ENCODE results near the gene CCDC170. TPM values are rescaled to one million over a fixed set of nuclear protein-coding genes. Genes with fewer than 3 reads are reported as not detected.
"Not testable (repeated sequence)": the region's sequence is repeated elsewhere in the genome, so short reads cannot be mapped to it uniquely, and the experiment has no call there.

The CCDC170 gene
- total RNA-seq, 2 donors from 2014 or later: 1.3 to 1.7 TPM

DNA sequence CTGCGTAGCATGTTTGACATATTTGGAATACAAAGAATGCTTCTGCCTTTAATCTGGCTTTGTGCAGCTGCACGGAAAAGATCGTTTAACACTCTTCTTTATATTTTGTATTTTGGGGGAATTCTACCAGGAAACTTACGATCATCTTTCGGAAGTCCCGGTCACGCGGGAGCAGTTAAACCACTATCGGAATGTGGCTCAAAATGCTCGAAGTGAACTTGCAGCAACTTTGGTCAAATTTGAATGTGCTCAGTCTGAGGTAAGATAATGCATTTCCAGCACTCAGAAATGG, 42.3 kb downstream of the CCDC170 start:
- intact Hi-C loops (cut with DNase I): no loop called here

DNA sequence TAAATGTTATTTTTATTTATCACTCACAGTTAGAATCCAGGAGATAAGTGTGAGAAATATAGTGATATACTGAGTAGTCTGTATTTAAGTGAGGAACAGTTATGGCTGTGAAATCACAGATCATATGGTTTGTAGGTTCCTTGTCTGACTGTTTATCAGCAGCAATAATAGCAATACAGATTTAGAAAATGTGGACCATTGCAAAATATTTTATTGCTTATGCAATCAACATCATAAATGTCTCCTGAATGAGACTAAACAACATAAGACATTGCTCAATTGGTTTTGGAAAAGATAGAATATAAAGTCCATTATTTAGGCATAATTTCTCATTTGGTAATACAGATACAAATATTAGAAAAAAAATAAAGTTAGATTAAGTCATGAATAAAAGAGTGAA, 43.7 kb downstream of the CCDC170 start:
- no peak for DNase-seq (ENCODE audit: low spot score)
- intact Hi-C loops (cut with DNase I): no loop called here

More for the DNA sequence above, 42.3 kb downstream of the CCDC170 start:
- no peak for DNase-seq (ENCODE audit: low spot score)

DNA sequence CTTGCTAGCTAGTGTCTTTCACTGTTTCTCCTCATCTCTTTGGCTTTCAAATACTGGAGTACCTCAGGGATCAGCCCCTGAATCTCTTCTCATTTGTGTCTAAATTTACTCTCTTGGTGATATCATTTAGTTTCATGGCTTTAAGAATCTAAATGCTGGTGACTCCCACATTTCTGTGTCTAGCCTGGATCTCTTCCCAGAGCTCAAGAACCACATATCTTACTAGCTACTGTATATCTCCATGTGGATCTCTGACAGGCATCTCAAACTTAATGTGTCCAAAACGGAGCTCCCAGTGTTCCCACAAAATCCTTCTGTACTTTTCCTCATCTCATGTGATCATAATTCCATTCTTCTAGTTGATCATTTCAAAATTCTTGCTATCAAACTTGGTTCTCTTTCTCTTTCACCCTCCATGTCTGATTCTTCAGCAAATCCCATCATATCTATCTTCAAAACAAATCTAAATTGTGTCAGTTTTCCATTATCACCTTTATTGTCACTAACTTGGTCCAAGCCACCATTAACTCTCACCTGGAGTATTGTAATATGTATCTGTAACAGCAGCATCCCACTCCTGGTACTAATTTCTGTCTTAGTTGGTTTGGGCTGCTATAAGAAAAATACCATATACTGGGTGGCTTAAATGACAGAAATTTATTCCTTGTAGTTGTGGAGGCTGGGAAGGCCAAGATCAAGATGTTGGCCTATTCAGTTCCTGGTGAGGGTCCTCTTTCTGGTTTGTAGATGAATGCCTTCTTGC, 45.9 kb downstream of the CCDC170 start:
- intact Hi-C loops (cut with DNase I): no loop called here

DNA sequence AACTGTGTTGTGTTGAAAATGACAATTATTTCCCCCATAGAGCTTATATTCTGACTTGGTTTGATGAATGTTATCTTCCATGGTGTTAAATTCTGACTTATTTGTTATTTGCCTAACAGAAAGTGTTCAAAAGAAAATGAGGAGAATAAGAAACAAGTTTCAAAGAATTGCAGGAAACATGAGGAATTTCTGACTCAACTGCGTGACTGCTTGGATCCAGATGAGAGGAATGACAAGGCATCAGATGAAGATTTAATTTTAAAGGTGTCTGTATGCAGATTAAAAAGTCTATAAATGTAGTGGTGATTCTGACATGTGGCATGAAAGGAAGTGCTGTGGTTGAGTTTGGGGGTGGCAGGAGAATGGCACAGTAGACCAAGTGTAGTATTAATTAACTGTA, 50.6 kb downstream of the CCDC170 start:
- intact Hi-C loops (cut with DNase I): no loop called here
- no peak for DNase-seq (ENCODE audit: low spot score)

More for the DNA sequence above, 45.9 kb downstream of the CCDC170 start:
- DNase-seq (ENCODE audit: low spot score): no peak

DNA sequence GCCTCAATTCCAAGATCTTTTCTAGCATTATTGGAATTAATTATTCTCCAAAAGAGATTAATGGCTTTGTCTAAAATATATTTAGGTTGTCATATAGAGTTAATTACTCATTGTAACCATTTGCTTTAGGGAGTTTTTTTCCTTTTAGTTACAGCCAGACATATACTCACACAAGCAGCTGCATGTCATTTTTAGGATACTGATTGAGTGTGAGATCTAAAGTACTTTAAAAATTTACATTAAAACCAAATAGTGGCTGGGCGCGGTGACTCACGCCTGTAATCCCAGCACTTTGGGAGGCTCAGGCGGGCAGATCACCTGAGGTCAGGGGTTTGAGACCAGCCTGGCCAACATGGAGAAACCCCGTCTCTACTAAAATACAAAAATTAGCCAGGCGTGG, 51.1 kb downstream of the CCDC170 start:
- DNase-seq (ENCODE audit: low spot score); intact Hi-C loops (cut with DNase I): not testable (repeated sequence)

DNA sequence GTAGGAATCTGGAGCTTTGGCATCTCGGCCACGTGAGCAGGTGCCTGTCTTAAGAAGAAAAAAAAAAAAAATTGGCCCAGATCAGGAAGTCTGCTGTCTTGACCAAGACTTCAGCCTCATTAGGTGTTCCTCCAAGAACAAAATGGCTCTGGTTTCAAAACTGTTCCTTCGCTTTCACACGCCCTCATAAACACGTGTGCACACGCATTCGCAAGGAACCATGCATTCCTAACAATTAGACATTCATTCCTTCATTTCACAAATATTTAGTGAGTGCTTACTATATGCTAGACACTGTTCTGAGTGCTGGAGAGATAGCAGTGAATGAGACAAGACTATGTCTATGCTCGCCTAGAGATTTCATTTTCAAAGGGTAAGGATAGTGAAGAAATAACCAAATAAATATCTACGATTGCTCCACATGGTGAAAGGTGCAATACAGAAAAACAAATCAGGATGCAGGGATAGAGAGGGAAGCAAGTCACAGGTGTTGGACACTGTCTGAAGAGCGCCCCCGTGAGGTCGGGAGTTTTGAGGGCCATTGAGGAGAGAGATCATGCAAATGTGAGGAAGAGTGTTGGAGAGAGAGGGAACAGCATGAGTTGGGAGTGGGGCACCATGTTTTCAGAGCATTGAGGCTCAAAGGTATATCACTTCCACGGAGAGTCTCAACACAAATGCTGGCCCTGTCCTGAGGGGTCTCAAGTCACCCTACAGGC, 53.3 kb downstream of the CCDC170 start:
- intact Hi-C loops (cut with DNase I): no loop called here
- DNase-seq (ENCODE audit: low spot score): no peak

DNA sequence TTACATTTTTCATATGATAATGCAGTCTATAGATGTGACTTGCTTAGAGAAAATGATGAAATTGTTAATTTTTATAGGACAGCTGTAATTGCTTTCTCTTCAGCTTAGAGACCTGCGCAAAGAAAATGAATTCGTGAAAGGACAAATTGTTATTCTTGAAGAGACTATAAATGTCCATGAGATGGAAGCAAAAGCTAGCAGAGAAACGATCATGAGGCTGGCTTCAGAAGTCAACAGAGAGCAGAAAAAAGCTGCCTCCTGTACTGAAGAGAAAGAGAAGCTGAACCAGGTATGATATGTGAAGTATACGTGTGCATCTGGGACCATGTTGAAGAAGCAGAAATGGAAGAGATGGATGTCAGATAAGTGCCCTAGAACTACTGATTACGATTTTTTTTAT, 54.4 kb downstream of the CCDC170 start:
- intact Hi-C loops (cut with DNase I): no loop called here
- no peak for DNase-seq (ENCODE audit: low spot score)

DNA sequence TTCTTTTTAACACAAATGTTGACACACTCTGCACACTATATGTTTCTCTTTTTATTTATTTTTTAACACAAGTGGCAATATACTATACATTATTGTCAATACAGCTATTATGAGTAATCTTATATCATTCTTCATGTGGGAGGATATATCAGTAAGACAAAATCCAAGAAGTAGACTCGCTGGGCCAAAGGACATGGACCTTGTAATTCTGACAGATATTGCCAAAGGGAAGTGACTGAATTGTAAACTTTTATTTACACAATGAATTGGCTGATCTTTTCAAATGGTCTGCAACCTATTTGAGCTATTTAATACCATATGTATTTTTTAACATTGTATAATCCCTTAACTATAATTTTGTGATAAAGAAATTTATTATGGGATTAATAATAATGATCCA, 56.0 kb downstream of the CCDC170 start:
- intact Hi-C loops (cut with DNase I): no loop called here
- DNase-seq (ENCODE audit: low spot score): no peak

DNA sequence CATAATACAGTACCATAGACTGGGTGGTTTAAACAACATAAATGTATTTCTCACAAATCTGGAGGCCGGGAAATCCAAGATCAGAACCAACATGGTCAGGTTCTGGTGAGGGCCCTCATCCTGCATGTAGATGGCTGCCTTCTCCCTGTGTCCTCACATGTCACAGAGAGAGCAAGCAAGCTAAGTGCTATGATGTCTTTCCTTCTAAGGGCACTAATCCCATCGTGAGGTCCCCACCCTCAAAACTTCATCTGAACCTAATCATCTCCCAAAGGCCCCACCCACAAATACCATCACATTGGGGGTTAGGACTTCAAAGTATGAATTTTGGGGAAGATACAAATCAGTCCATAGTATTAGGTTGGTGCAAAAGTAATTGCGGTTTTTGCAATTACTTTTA, 56.8 kb downstream of the CCDC170 start:
- intact Hi-C loops (cut with DNase I): no loop called here
- no peak for DNase-seq (ENCODE audit: low spot score)

DNA sequence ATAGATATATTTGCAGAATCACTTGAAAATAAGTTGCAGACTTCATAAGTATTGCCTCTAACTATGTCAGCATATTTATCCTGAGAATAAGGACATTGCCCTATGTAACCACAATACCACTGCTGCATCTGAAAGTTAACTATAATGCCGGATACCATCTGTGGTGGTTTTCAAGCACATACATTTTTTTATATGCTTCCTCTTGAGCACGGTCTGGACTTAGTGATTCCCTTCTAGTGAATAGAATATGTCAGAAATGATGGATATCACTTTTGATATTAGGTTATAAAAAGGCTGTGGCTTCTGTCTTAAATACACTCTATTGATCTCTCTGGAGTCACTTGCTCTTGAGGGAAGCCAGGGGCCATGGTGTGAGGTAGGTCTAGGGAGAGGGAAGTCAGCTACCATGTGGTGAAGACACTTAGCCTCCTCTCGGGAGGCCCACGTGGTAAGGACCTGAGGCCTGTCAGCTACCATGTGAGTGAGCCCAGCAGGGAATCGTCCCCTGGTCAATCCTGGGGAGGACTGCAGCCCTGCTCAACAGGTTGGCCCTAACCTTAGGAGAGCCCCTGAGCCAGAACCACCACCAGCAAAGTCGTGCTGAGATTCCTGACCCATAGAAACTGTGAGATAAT, 57.5 kb downstream of the CCDC170 start:
- intact Hi-C loops (cut with DNase I): no loop called here
- no peak for DNase-seq (ENCODE audit: low spot score)

DNA sequence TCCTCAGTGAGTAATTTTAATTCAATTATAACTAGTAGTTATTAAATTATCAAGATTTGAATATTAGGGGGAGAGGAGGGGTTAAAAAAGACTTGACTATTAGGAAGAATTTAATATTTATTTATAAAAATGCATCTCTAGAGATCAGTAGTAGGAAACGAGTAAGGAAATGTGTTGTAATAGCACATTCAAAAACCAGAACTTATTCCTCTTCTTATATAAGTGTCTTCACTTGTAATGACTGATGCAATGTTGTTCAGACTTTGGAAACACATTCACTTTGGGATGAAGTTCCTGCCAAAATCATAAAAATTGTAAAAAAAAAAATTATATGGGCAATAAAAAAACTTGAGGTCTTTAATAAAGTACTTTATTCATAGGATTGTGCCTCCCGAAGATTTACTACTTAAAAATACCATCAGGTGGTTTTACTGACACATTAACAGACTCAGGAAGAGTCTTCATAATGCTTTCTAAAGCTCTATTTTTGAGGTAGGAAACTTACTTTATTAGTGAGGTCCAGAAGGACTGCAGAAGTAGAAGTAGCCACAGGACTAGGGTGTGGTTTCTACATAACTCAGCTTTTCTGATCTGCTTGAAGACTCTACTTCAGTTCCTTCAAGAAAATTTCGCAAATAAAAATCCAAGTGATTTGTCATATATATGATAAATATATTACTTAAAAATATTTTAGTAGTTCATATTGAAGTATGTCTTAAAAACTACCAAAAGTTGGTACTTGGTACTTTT, 59.8 kb downstream of the CCDC170 start:
- intact Hi-C loops (cut with DNase I): no loop called here
- no peak for DNase-seq (ENCODE audit: low spot score)

DNA sequence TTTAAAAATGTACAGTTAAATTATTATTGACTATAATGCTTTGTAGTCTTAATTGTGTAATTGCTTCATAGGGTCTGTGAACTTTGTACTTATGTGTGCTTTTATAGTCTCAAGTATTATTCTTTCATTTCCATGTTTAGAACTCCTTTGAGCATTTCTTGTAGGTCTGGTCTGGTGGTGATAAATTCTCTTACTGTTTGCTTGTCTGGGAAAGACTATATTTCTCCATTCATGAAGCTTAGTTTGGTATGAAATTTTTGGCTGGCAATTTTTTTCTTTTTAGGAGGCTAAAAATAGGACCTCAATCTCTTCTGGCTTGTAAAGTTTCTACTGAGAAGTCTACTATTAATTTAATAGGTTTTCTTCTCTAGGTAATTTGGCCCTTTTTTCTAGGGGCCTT, 67.4 kb downstream of the CCDC170 start:
- DNase-seq (ENCODE audit: low spot score): no peak
- intact Hi-C loops (cut with DNase I): no loop called here

DNA sequence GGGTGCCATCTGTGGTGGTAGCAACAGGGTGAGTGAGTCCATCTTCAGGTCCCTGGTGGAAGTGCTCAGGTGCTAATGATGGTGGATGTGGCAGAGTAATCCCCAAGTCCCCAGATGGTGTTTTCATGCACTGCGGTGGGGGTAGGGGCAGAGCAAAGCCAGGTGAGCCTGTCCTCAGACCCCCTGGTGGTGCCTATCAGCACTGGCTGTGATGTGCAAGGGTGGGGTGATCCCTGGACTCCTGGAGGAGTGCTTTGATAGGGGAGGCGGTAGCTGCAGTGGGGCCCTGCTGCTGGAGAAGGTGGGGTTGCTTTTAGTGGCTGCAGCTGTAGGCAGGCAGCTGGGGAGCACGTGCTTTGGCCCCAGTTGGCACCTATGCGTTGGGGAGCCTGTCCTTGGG, 70.8 kb downstream of the CCDC170 start:
- intact Hi-C loops (cut with DNase I): no loop called here
- no peak for DNase-seq (ENCODE audit: low spot score)

DNA sequence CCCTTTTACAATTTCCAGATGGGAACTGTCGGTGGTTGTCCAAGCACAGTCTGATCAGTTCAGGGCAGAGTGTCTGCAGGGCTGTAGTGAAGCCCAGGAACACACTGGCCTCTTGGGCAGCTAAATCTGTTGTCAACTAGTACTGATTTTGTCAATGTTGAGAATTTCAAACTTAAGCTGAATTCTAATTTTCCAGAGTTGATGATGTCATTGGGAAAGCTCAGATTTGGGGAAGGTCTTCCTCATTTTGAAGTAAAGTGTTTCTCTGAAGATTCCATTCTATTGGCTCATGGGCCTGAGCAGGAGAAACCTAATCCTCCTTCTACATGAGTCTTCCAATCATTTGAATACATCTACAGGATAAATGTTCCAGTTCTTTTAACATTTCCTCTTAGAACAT, 72.1 kb downstream of the CCDC170 start:
- intact Hi-C loops (cut with DNase I): no loop called here
- DNase-seq (ENCODE audit: low spot score): no peak

DNA sequence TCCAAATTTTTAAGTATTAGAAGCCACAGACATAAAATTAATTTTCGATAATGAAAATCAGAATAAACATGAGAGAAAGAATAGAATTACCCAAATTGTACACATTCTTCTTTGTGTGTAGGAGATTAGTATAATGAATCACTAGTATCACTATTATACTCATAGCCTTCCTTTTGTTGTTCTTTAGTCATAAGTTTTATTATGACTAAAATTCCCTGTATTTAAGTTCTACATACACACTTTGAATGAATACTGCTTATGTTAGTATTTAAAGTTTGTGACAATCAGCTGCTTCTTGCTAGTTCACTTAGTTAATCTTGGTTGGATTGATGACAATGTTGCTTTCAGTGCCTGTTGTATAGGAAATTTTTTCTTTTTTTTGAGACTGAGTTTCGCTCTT, 72.7 kb downstream of the CCDC170 start:
- intact Hi-C loops (cut with DNase I): no loop called here
- no peak for DNase-seq (ENCODE audit: low spot score)

DNA sequence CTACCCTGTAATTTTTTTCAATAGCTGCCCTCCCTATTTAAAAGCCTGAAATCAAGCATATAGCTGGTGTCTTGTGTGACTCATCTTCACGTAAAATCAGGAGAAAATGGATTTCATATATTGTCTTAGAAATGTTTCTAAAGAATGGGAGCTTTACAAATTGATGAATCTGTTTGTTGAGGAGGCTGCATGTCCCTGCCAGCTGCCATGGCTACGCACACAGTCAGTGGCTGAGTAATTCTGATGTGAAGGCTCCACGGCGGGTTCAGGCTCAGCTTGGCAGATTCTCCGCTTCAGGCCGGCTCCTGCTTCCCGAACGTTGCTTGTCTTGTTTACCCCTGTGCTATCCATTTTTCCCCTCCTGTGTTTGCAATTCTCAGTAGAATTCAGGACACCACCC, 82.8 kb downstream of the CCDC170 start:
- no peak for DNase-seq (ENCODE audit: low spot score)
- intact Hi-C loops (cut with DNase I): no loop called here

DNA sequence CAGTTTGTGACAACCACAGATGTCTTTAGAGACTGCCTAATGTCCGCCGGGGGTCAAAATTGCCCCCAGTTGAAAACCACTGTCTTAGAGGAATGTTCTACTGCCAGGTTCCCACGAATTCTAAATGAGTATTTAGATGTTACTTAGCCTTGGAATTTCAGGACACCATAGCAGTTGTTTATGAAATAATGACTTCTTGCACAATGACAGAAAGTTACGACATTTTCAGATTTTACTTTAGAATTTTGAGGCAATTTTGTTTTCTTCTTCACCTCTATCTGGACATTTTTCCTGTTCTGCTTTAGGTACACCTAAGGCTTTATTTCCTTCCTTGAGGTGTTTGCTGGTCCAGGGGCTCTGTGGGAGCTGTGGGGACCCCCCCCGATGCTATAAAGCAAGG, 83.4 kb downstream of the CCDC170 start:
- DNase-seq (ENCODE audit: low spot score): no peak
- intact Hi-C loops (cut with DNase I): no loop called here

DNA sequence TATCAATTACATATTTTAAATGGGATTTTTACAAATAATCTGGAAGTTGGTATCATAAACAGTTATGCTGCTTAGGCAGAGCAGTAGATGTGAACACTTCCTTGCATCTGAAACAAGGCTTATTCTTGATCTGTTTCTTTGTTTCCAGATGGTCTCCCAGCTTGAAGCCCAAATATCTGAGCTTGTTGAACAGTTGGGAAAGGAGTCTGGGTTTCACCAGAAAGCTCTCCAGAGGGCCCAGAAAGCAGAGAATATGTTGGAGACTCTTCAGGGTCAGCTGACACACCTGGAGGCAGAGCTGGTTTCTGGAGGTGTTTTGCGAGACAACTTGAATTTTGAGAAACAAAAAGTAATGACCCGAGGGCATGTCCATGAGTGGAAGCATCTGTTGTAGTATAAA, 91.9 kb downstream of the CCDC170 start:
- DNase-seq (ENCODE audit: low spot score): no peak
- intact Hi-C loops (cut with DNase I): no loop called here

DNA sequence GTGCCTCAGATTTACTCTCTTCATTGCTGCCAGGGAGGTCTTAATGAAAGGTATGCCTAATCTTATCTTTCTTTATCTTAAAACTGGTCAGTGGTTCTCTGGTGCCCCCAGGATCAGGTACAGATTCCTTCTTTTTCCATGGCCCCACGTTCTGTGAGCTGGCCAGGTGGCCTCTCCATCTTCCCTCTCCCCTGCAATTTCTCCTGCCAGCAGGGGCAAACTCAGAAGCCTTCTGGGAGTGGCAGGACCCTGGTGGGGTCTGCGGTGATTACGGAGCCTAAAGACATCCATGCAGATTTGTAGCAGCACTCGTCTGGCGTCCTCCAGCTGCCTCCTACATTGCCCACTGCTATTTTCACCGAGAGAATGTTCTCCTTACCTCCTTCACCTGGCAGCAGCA, 95.8 kb downstream of the CCDC170 start:
- intact Hi-C loops (cut with DNase I): no loop called here
- no peak for DNase-seq (ENCODE audit: low spot score)

DNA sequence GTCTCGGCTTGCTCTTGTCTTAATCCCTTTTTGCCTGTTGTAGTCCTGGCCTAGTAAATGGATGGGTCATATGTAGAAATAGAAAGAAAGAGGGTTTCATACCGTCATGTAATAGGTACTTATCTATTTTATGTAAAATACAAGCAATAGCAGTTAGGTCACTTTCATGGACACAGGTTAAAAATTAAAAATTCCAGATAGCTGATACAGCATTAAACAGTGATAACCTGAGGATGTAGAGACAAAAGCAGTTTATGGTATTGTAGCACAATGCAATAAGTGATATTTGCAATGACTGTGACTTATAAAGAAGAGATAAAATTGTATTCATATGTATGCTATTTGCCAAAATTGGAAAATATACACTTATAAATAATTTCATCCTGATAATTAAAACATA, 96.9 kb downstream of the CCDC170 start:
- DNase-seq (ENCODE audit: low spot score): no peak
- intact Hi-C loops (cut with DNase I): no loop called here

Data from posterior vena cava (tissue), 2 donors.